Measurements from ENCODE around the gene PSMA7.

PSMA7 gene

DNA sequence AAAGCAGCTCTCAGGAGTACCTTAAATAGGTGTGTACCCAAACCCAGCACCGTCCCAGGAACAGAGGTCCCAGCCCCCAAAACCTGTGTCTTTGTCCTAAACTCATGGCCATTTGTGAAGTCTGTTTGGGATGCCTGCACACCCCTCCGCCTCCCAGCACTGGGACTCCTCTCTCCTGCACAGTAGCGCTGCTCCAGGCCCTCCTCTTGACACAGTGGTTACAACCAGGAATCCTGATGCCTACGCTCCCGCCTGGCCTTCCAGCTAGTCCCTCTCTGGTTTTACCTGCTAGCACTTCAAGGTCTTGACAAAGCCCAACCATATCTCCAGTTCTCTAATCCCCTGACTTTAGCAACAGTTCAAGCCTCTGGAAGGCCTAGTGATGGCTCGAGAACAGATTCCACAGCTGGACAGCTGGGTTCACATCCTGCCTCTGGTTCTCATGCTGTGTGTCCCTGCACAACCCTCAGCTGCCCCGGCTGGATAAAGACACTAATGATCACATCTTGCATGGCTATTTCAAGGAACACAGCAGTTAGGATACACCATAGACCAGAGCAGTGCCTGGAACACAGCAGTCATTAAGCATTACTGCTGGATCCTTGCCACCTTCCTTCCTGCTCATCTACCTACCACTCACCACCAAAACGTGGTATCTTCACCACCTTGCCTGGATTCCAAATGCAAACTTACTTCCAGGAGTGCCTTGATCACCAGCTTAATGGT is 5.6 kb downstream of the PSMA7 start:
- H3K36me3 ChIP-seq = peaks cover 91% of the 10 kb centered on the region
- no peaks in the 10 kb centered on the region for H3K9me3 ChIP-seq (ENCODE audit: severe bottlenecking)
- no peak overlapping the region for H3K27ac ChIP-seq
- no peak for DNase-seq
- no peaks in the 10 kb centered on the region for H3K27me3 ChIP-seq (ENCODE audit: insufficient read depth, low read depth, severe bottlenecking)
- TF ChIP-seq, protein P1, sequence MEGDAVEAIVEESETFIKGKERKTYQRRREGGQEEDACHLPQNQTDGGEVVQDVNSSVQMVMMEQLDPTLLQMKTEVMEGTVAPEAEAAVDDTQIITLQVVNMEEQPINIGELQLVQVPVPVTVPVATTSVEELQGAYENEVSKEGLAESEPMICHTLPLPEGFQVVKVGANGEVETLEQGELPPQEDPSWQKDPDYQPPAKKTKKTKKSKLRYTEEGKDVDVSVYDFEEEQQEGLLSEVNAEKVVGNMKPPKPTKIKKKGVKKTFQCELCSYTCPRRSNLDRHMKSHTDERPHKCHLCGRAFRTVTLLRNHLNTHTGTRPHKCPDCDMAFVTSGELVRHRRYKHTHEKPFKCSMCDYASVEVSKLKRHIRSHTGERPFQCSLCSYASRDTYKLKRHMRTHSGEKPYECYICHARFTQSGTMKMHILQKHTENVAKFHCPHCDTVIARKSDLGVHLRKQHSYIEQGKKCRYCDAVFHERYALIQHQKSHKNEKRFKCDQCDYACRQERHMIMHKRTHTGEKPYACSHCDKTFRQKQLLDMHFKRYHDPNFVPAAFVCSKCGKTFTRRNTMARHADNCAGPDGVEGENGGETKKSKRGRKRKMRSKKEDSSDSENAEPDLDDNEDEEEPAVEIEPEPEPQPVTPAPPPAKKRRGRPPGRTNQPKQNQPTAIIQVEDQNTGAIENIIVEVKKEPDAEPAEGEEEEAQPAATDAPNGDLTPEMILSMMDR (IDR thresholded peaks at IDR 0.05; ENCODE audit: low read depth, low read length) = no peak
- H3K4me3 ChIP-seq (ENCODE audit: low read depth, low read length) = no peak overlapping the region

DNA sequence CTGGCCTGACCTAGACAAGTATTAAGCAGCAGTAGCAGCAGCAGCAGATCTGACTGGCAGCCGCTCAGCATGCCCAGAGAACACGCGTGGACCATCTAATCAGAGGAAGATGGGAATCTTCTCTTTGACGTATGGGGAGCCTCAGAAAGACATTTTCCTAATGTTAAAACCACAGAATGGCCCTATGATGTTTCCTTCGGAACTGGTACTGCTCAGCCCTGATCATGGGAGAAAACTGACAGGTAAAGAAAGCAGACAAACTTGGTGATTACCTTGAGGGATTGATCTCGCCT is 6.2 kb downstream of the PSMA7 start:
- DNase-seq = no peak
- peaks cover 94% of the 10 kb centered on the region for H3K36me3 ChIP-seq
- TF ChIP-seq, protein P1 (IDR thresholded peaks at IDR 0.05; ENCODE audit: low read depth, low read length) = no peak
- no peaks in the 10 kb centered on the region for H3K9me3 ChIP-seq (ENCODE audit: severe bottlenecking)
- H3K27me3 ChIP-seq (ENCODE audit: insufficient read depth, low read depth, severe bottlenecking) = no peaks in the 10 kb centered on the region
- H3K4me3 ChIP-seq (ENCODE audit: low read depth, low read length) = no peak overlapping the region
- no peak overlapping the region for H3K27ac ChIP-seq

DNA sequence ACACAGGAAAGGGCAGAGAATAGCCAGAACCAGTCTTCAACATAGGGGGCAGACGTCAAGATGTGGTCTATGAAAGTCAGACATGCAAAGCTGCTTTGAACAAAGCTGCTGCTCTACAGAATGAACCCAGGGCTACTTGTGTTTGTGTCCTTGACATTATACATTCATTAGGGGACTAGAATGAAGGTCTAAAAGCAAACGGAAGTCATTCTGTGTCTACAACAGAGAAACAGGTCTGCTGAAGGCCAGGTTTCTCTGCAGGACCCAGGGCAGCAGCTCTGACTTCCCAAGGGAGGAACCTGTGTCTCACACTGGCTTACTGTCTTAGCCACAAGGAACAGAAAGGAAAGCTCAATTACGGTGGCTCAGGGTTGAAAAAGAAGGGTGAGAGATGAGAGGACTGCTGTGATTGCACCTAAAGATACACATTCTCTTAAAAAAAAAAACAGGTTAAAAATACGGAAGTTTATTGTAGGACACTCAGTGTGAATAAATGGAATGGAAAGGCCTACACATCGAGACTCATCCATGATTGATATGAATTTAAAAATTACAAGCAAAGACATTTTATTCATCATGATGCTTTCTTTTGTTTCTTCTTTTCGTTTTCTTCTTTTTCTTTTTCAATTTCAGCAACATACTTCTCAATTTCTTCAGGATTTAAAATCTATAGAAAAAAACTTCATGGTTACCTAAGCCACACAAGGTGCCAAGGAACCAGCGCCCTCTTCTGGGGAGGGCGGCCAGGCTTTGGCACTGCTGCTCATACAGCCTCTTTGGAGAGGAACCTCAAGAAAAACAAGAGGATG is 6.7 kb downstream of the PSMA7 start:
- H3K36me3 ChIP-seq = peaks cover 98% of the 10 kb centered on the region
- TF ChIP-seq, protein P1 (IDR thresholded peaks at IDR 0.05; ENCODE audit: low read depth, low read length) = peak; percentile 75
- no peaks in the 10 kb centered on the region for H3K9me3 ChIP-seq (ENCODE audit: severe bottlenecking)
- H3K27ac ChIP-seq = no peak overlapping the region
- H3K27me3 ChIP-seq (ENCODE audit: insufficient read depth, low read depth, severe bottlenecking) = no peaks in the 10 kb centered on the region
- peak; percentile 69 for DNase-seq
- H3K4me3 ChIP-seq (ENCODE audit: low read depth, low read length) = no peak overlapping the region

DNA sequence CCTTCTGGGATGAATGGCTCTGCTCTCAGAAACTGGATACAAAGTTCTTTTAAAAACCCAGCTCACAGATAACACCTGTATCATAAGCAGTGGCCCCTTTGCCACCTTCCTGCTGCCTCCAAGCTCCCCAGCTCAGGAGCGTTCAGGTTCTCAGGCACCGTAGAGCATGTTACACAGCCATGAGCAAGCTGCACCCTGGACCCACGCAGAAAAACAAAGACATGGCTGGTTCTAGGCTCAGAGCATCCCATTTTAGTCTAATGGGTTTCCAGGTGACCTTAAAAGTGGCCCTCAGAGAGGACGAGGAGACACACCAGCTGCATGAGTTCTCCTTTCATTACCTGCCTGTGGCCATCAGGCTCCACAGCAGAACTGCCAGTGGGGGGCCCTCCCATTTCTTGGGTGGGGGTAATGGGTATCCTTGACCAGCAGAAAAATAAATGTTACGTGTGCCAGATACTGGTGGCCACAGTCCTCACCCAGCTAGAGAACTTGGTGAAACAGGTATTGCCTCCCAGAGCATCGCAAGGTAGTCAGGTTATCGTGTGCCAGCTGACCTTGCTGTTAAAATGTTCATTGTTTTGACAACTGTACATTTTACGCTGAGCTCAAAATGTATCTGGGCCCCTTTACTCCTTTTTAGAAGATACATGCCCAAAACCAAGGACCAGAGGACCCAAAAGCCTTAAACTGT is 7.5 kb downstream of the PSMA7 start:
- TF ChIP-seq, protein P1 (IDR thresholded peaks at IDR 0.05; ENCODE audit: low read depth, low read length) = no peak
- DNase-seq = no peak
- no peak overlapping the region for H3K4me3 ChIP-seq (ENCODE audit: low read depth, low read length)
- H3K36me3 ChIP-seq = peaks cover 98% of the 10 kb centered on the region
- no peaks in the 10 kb centered on the region for H3K27me3 ChIP-seq (ENCODE audit: insufficient read depth, low read depth, severe bottlenecking)
- no peaks in the 10 kb centered on the region for H3K9me3 ChIP-seq (ENCODE audit: severe bottlenecking)
- H3K27ac ChIP-seq = no peak overlapping the region

DNA sequence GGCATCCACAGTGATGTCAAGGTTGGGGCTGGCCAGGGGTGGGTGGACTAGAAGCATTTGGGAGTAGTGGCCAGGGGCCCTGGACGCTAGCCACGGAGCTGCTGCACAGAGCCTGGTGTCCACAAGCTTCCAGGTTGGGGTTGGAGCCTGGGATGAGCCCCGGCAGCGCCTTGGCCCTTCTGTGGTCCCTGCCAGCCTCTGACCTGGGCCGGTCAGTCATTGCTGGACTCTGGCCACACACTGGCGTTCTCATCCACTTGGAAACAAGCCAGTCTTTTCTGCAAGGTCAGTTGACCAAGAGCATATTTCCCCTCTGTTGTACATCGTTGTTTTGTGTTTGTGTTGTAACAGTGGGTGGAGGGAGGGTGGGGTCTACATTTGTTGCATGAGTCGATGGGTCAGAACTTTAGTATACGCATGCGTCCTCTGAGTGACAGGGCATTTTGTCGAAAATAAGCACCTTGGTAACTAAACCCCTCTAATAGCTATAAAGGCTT is 8.4 kb downstream of the PSMA7 start:
- Histone ChIP-seq H3K9me3 (ENCODE audit: severe bottlenecking) (no peaks in the 10 kb centered on the region), H3K27me3 (ENCODE audit: insufficient read depth, low read depth, severe bottlenecking) (no peaks in the 10 kb centered on the region), H3K27ac (no peak overlapping the region), H3K36me3 (peaks cover 98% of the 10 kb centered on the region), H3K4me3 (ENCODE audit: low read depth, low read length) (no peak overlapping the region)
- TF ChIP-seq, protein P1 (IDR thresholded peaks at IDR 0.05; ENCODE audit: low read depth, low read length) = no peak
- DNase-seq = no peak

All from WERI-Rb-1 (cell line).